Psoas muscle (tissue), 8 donors: ENCODE results near the gene SOX8. TPM values are rescaled to one million over a fixed set of nuclear protein-coding genes. Genes with fewer than 3 reads are reported as not detected.

ENCODE experiments used
- ATAC-seq, 4 donors: fragments of 200-7000 bp; cut with Tn5 transposase; one replicate each; pipeline ENCODE4 v1.9.1; 2020; ENCODE audit warnings: moderate library complexity in 3 of 4, mild to moderate bottlenecking in 2 of 4
- DNase-seq, 2 donors: peaks; one replicate each; pipeline ENCODE4 v3.0.0-alpha.2; 2020
- H3K27ac ChIP-seq: fragments of 200-600 bp; one replicate; pipeline ENCODE4 v1.8.0; 2022
- H3K27me3 ChIP-seq, 3 donors: fragments of 200-600 bp in 1 of 3; one replicate each; pipeline versions ENCODE4 v1.6.1 to v1.8.0; 2013 to 2022; ENCODE audit warnings: low read length in 2 of 3, mild to moderate bottlenecking in 2 of 3, moderate library complexity in 1 of 3; ENCODE audit not compliant: insufficient read depth in 3 of 3
- H3K36me3 ChIP-seq, 2 donors: fragments of 200-600 bp in 1 of 2; one replicate each; pipeline versions ENCODE4 v1.6.1 to v1.8.0; 2013 to 2022; ENCODE audit warnings: low read depth in 1 of 2, mild to moderate bottlenecking in 1 of 2, moderate library complexity in 1 of 2; ENCODE audit not compliant: insufficient read depth in 1 of 2
- H3K4me1 ChIP-seq: fragments of 200-600 bp; one replicate; pipeline ENCODE4 v1.8.0; 2022
- H3K4me3 ChIP-seq: fragments of 200-600 bp; one replicate; pipeline ENCODE4 v1.8.0; 2022; ENCODE audit warnings: mild to moderate bottlenecking
- H3K9me3 ChIP-seq: fragments of 200-600 bp; one replicate; pipeline ENCODE4 v1.8.0; 2022
- CTCF ChIP-seq: fragments of 200-600 bp; IDR thresholded peaks from one replicate; pipeline ENCODE4 v1.8.0; 2022; ENCODE audit warnings: antibody characterized with exemption
- WGBS, 3 donors: extraction: QIAGEN DNeasy Blood & Tissue Kit; methylation state at CpG; one replicate each; pipeline versions ENCODE4 v1.1.6 to v1.1.7; 2013; 5-methylcytosine and 5-hydroxymethylcytosine counted together
- intact Hi-C, 2 donors: fragments of 100-400 bp; cut with DNase I; formaldehyde crosslinking; loops; one replicate each; pipeline versions ENCODE4 v1.11.0 to v1.14.2; 2022
- polyA plus RNA-seq, 3 donors: library from polyadenylated mRNA; stranded (reverse); fragments of 200-250 nt; gene quantifications; one replicate each; pipeline ENCODE4 v1.2.3, GENCODE V29; 2013
- total RNA-seq, 4 donors: library from RNA; stranded (reverse); fragmentation: NEBNext Ultra II Directional in 2 of 4; extraction: Animal tissue kit (Norgen Biotek cat#: 25700) in 2 of 4; gene quantifications; one replicate each; pipeline versions ENCODE4 v1.2.1 to v1.2.4, GENCODE V29; 2021 to 2023
- donor health status: healthy with polysubstance abuse.
- donor health status: DM: no; HTN: no; CAD: no; lungs with moderate emphysema.
- donor health status: Bipolar disorder and iron deficiency.
- donor health status: healthy.
- donor health status: DM: yes; HTN: yes; CAD: no.
- donor health status: DM: no; HTN: no; CAD: no.
- donor health status: DM: no; HTN: no; CAD: no.
- donor health status: DM: yes; HTN: yes; CAD: no.

The SOX8 gene
- total and polyA plus RNA-seq, 7 donors = 0.45 to 5.0 (median 0.74) TPM

GRCh38 chr16:998211-998610, 16.6 kb downstream of the SOX8 start:
- Histone ChIP-seq H3K27ac (no peak overlapping the region), H3K4me1 (no peaks in the 10 kb centered on the region), H3K9me3 (no peaks in the 10 kb centered on the region), H3K27me3 (peaks cover 0 to 82% (median 34%) of the 10 kb centered on the region in 3 donors), H3K36me3 (no peaks in the 10 kb centered on the region), H3K4me3 (no peak overlapping the region)
- DNase-seq = no peak
- ATAC-seq = no peak
- 53 to 63% (median 55%) methylated on average over 11 of the region's 11 CpGs for WGBS, 3 donors
- TF ChIP-seq CTCF = no peak
- intact Hi-C loops = no loop called here

- 86 to 92% (median 92%) methylated on average over 10 to 11 of the region's 11 CpGs for WGBS, 3 donors
- Histone ChIP-seq H3K4me1 (no peaks in the 10 kb centered on the region), H3K9me3 (no peaks in the 10 kb centered on the region), H3K36me3 (no peaks in the 10 kb centered on the region), H3K27ac (no peak overlapping the region), H3K27me3 (peaks cover 0 to 85% (median 34%) of the 10 kb centered on the region in 3 donors), H3K4me3 (no peak overlapping the region)
- intact Hi-C loops = no loop called here
- DNase-seq (no peak), ATAC-seq (no peak)
- no peak for TF ChIP-seq CTCF
These were observed 17.0 kb downstream of the SOX8 start for GRCh38 chr16:998615-999014.

- no peak overlapping the region for H3K4me3 ChIP-seq
- ATAC-seq (no peak), DNase-seq (no peak)
- no peaks in the 10 kb centered on the region for H3K36me3 ChIP-seq
- no peaks in the 10 kb centered on the region for H3K4me1 ChIP-seq
- H3K27ac ChIP-seq = no peak overlapping the region
- no peaks in the 10 kb centered on the region for H3K9me3 ChIP-seq
- H3K27me3 ChIP-seq = peaks cover 0 to 84% (median 32%) of the 10 kb centered on the region in 3 donors
- WGBS, 3 donors = 74 to 84% (median 78%) methylated on average over 8 to 11 of the region's 11 CpGs
- intact Hi-C loops = no loop called here
- no peak for TF ChIP-seq CTCF
These were observed 18.1 kb downstream of the SOX8 start for GRCh38 chr16:999677-1000076.

- H3K27me3 ChIP-seq = peaks cover 0 to 77% (median 30%) of the 10 kb centered on the region in 3 donors
- DNase-seq = no peak
- no peaks in the 10 kb centered on the region for H3K9me3 ChIP-seq
- ATAC-seq = no peak
- no peaks in the 10 kb centered on the region for H3K36me3 ChIP-seq
- intact Hi-C loops = no loop called here
- H3K4me1 ChIP-seq = no peaks in the 10 kb centered on the region
- 52 to 66% (median 55%) methylated on average over 14 to 17 of the region's 17 CpGs for WGBS, 3 donors
- no peak overlapping the region for H3K4me3 ChIP-seq
- no peak for TF ChIP-seq CTCF
- no peak overlapping the region for H3K27ac ChIP-seq
These were observed 19.0 kb downstream of the SOX8 start for GRCh38 chr16:1000608-1001007.

GRCh38 chr16:1001096-1001495, 19.5 kb downstream of the SOX8 start:
- DNase-seq (no peak), ATAC-seq (no peak)
- Histone ChIP-seq H3K36me3 (no peaks in the 10 kb centered on the region), H3K9me3 (no peaks in the 10 kb centered on the region), H3K27me3 (peaks cover 0 to 74% (median 26%) of the 10 kb centered on the region in 3 donors), H3K27ac (no peak overlapping the region), H3K4me3 (no peak overlapping the region), H3K4me1 (no peaks in the 10 kb centered on the region)
- intact Hi-C loops = no loop called here
- TF ChIP-seq CTCF = no peak
- 84 to 88% (median 88%) methylated on average over 11 of the region's 11 CpGs for WGBS, 3 donors
